ENCODE data around the gene DDX25. TPM values are rescaled to one million over a fixed set of nuclear protein-coding genes. Genes with fewer than 3 reads are reported as not detected.

DDX25 gene
- total and polyA plus RNA-seq, 9 of the 15 experiments (the other 6 are each of a cell fraction or from before 2014, with no cell fraction given), result not detected

- peak; percentile 73; the same call in 1 of the 2 replicates for TF ChIP-seq REST (IDR thresholded peaks at IDR 0.05; ENCODE audit: borderline replicate concordance)
- TF ChIP-seq REST (CRISPR knock-in tag; IDR thresholded peaks at IDR 0.05; ENCODE audit: low read depth), result no peak
- TF ChIP-seq RAD21 (CRISPR knock-in tag; conservative IDR thresholded peaks at IDR 0.05 in 1 of 2, IDR thresholded peaks at IDR 0.05 in 1 of 2), result peak; percentile 84 to 88
- TF ChIP-seq BHLHE40 (IDR thresholded peaks at IDR 0.05; ENCODE audit: low read length), result peak; percentile 47; the same call in 1 of the 2 replicates
- TF ChIP-seq ZFP36 (IDR thresholded peaks at IDR 0.05; ENCODE audit: low read depth, low read length, partially characterized antibody), result peak; percentile 16
- TF ChIP-seq ARID2 (IDR thresholded peaks at IDR 0.05), result 0 out of 2 replicates have a peak, but pooled peaks have one; percentile 46
- no peak for TF ChIP-seq TFE3 (CRISPR knock-in tag; IDR thresholded peaks at IDR 0.05)
- 0 out of 2 replicates have a peak, but pooled peaks have one; percentile 52 for TF ChIP-seq LCOR (CRISPR knock-in tag; IDR thresholded peaks at IDR 0.05)
Observed at GRCh38 chr11:125923012-125923579, 18.8 kb downstream of the DDX25 start (continued).

Data from K562 (cell line).